HG02884 (cell line): ENCODE results near the gene DYNLT4.
"Not testable (repeated sequence)": the region's sequence is repeated elsewhere in the genome, so short reads cannot be mapped to it uniquely, and the experiment has no call there.

Experiments used
- ATAC-seq: cut with Tn5 transposase; IDR thresholded peaks from one replicate; pipeline ENCODE4 v1.9.1; 2021; ENCODE audit warnings: mild to moderate bottlenecking, moderate library complexity; ENCODE audit not compliant: unreplicated experiment

The DYNLT4 gene

DNA sequence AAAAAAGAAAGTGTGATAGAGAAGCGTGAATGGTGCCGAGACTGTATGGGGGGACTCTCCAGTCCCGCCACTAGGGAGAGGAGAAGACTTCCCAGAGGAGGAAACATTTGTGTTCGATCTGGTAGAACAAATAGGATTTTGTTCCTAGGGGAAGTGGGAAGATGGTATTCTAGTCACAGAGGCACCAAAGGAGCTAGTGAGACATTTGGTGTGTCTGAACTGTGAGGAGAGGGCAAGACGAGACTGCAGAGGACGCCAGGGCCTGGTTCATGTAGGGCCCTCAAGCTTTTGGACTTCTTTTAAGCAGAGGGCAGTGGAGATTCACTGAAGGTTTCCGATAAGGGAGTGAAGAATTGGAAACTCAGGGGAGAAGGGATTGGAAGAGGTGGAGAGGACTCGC is 4.1 kb upstream of the DYNLT4 start:
- no peak for ATAC-seq

DNA sequence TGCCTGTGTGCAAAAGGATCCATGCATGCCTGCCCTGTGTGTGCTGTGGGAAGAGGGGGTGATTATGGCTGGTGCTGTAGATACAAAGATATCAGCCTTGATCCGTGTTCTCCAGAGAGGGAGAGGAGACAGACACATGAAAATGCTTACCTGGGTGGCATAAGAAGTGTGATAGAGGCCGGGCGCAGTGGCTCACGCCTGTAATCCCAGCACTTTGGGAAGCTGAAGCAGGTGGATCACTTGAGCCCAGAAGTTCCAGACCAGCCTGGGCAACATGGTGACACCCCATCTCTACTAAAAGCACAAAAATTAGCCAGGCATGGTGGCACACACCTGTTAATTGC is 3.6 kb upstream of the DYNLT4 start:
- not testable (repeated sequence) for ATAC-seq

DNA sequence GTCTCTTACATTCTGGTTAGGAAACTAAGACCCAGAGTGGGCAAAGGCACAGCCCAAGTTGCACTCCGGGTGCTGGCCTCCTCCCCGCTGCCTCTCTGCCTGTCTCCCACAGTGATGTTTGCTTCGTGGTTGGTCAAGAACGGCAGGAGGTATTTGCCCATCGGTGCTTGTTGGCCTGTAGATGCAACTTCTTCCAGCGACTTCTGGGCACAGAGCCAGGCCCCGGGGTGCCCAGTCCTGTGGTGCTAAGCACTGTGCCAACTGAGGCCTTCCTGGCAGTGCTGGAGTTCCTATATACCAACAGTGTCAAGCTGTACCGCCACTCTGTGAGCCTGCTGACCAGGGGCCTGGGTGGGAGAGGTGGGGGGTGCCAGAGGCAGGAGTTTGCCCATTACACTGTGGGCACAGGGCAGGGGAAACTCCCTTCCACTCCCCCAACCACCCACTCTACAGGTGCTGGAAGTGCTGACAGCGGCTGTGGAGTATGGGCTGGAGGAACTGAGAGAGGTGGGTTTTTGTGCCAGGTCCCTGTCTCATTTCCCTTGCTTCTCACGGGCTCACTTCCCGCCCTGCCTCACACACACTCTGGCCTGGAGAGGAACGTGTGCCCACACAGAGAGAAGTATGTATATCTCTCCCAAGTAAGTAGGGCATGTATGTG is 3.1 kb upstream of the DYNLT4 start:
- ATAC-seq: no peak

DNA sequence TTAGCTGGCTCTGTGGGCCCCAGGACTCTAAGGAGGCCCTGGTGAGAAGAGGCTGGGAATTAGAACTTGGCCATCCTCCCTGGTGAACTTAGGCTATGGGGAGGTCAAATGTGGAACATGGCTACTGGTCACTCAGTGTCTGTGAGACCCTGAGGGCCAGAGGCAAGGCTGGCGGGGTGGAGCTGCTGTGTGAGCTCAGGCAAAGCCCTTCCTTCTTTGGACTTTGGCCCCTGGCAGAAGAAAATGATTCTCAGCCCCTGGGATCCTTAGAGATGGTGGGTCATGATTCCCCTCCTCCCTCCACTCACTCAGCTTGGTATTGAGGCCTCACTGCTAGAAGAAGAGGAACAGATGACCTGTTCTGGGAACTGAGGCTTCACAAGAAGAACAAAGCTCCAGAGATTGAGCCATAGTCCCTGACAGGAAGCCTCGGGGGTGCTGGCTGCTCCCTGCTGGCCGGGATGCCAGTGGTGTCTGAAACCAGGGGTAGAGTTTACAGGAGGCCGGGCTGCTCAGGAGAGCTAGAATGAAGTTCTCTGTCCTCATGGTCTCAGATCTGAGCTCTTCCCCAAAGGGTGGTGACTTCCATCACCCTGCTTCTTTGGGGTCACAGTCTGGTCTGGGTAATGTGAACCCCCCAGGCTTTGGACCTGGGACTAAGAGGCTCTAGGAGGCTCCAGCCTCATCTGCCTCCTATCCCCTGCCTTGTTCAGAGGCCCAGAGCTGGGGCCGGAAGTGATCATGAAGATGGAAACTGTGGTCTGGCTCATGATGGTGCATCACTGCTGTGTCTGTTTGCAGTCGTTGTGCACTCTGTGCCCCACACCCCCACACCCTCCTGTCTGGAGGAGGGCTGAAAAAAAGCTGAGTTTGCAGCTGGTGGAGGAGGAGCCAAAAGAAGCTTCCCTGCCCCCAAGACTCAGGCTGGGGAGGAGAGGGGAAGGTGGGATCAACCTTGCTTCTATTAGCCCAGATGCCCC is 2.1 kb upstream of the DYNLT4 start:
- no peak for ATAC-seq

DNA sequence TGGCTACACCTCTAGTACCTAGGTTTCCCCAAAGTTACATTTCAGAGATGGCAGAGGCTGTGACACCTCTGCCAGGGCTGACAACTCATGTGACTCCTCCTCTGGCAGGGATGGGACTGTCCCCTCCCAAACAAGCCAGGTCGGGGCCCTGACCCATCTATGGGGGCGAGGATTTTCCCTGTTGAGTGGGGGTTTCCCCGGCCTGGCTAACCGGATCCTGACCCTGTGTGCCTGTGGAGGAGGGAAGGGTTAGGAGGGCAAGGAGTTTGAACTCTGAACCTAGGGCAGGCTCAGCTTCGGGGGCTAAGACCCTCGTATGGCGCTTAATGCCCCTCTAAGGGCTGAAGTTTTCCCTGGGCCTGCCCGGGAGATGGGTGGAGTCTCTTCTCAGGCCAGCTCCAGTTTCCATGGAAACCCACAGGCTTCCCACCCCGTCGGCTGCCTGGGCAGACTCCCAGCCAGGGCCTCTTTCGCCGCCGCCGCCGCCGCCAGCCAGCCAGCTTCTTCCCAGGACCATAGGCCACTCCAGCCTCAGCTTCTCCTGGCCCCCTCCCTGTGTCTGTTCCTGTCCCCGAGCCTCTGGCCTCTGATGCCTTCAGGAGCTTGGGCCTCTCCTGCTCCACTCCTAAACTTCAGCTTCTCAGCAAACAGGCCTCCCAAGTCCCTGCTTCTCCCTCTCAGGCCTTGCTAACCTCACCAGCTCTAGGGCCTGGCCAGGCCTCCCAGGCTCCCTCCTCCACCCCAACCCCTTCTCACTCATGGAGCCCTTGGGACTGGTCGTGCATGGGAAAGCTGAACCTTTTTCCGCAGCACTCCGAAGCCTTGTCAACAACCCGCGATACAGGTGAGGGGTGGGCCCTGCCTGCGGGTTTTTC is 1.1 kb upstream of the DYNLT4 start, which contains the start of gene BTBD19:
Gene BTBD19, plus strand, starts transcription at position 461 of the 875 bp plus-strand sequence. Its CDS starts 298 bp downstream, at position 759.
- ATAC-seq: no peak

DNA sequence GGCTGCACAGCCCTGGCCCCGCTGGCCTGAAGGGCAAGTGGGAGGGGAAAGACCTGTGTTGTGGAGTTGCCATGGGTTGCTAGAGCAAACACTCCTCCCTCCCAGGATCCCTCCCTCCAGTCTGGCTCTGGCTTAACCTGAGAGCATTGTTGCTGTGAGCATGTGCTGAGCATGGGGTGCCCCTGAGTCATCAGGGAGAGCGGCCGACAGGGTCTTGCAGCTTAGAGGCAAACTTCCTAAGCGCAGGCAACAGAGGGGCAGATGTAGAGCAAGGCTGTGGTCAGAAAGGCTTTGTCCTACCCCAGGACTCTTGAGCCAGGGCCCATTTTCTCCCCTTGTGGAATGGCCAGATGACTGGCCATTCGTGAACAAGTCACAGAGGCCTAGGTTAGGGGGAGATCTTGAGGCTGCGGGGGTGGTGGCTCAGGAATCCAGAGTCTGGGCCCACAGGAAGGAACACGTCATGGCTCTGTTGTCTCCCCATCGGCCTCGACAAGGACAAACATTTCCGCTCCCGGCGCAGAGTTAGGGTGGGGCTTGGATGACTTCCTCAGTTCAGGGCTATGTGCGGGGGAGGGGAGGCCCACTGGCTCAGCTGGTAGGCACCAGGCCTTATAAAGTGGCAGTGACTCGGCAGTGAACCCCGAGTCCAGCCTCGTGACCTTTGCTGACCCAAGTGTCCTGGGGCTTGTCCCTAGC is 362 bp upstream of the DYNLT4 start:
- ATAC-seq: no peak

DNA sequence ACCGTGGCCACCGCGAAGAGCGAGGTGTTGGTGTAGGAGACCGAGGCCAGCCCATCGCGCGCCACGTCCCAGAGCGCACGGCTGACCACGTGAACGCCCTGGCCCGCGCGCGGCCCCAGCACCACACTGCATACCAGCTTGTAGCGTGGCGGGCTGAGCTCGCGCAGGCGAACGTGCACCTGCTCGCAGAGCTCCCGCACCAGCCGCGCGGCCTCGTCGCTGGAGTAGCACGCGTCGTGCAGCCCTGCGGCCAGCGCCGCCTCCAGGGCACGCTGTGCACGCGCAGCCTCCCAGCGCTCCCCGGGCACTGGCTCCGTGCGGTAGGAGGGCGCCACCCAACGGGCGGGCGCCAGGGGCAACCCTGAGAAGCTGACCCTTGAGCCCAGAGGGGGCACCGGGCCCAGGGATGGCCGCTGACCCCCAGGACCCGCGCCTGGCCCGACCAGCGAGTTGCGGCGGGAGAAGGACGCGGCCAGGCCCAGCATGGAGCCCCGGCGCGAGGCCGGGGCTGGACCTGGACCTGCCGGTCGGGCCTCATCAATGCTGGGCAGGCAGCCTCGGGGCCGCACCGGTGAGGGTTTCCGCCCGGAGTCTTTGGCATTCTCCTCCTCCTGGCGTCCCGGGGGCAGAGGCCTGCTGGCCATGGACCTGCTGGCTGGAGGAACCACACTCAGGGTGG is 987 bp downstream of the DYNLT4 start:
- ATAC-seq: no peak

DNA sequence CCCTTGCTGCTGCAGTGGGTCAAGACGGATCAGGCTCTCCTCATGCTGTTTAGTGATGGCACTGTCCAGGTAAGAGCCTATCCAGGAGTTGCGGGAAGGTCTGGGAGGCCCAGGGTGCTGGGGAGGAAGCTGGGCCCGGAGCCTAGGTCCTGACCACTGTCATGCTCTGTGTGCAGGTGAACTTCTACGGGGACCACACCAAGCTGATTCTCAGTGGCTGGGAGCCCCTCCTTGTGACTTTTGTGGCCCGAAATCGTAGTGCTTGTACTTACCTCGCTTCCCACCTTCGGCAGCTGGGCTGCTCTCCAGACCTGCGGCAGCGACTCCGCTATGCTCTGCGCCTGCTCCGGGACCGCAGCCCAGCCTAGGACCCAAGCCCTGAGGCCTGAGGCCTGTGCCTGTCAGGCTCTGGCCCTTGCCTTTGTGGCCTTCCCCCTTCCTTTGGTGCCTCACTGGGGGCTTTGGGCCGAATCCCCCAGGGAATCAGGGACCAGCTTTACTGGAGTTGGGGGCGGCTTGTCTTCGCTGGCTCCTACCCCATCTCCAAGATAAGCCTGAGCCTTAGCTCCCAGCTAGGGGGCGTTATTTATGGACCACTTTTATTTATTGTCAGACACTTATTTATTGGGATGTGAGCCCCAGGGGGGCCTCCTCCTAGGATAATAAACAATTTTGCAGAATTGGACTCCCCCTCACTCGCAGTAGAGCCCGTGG is 1.7 kb downstream of the DYNLT4 start:
- no peak for ATAC-seq

DNA sequence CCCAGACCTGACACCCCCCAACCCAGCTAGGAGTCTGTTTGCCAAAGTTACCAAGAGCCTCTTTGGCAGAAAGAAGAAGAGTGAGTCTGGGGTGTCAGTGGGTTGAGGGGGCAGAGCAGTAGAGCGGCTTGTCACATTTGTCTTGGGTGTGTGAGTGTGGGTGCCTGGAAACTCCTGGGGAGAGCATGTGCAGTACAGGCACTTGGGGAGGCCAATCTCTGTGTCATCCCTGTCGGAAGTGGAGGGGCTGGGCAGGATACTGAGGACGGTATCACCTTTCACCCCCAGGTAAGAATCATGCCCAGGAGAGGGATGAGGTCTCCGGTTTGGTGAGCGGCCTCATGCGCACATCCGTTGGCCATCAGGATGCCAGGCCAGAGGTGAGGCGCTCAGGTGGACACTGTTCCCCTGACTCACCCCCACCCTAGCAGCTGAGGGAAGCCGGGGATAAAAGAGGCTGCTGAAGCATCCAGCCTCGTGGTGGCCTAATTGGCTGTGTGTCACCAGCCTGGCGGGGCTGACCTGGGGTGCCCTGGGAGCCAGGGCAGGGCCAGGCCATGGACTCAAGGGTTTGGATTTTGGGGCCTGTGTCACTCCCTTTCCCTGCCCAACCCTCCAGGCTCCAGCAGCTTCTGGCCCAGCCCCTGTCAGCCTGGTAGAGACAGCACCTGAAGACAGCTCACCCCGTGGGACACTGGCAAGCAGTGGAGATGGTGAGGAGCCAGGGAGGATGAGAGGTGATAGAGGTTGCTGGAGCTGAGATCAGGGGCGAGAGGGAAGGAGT is 3.6 kb downstream of the DYNLT4 start:
- no peak for ATAC-seq

DNA sequence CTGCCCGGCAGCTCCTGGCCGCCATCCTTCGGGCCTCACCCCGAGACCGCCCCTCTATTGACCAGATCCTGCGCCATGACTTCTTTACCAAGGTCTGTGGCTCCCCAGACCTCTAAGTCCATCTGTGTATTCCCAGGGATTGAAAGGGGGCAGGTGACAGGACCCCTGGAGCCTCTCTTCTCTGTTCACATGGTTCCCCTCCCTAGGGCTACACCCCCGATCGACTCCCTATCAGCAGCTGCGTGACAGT is 4.2 kb downstream of the DYNLT4 start:
- ATAC-seq: no peak

DNA sequence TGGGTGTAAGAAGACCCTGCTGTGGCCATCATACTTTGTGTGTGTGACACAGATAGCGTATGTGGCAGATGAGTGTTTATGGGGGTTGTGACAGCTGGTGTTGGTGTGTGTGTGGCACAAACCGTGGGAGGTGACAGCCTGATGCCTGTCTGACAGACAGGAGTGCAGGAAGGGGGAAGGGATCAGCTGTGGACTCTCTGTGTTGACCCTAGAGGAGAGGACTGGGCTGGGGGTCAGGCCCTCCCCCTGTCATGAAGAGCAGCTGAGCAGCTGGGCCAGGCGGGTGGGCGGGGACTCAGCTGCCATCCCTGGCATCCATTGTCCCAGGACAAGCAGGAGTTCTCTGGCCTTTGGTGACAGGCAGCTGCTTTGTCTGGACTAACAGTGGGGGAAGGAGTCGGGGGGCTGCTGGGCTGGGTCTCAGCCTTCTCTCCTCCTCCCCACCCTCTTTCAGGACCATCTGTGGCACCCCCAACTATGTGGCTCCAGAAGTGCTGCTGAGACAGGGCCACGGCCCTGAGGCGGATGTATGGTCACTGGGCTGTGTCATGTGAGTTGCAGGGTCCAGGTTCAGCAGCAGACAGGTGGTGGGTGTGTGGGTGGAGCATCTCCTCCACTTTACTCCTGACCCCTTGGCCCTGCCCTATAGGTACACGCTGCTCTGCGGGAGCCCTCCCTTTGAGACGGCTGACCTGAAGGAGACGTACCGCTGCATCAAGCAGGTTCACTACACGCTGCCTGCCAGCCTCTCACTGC is 4.7 kb downstream of the DYNLT4 start:
- no peak for ATAC-seq

DNA sequence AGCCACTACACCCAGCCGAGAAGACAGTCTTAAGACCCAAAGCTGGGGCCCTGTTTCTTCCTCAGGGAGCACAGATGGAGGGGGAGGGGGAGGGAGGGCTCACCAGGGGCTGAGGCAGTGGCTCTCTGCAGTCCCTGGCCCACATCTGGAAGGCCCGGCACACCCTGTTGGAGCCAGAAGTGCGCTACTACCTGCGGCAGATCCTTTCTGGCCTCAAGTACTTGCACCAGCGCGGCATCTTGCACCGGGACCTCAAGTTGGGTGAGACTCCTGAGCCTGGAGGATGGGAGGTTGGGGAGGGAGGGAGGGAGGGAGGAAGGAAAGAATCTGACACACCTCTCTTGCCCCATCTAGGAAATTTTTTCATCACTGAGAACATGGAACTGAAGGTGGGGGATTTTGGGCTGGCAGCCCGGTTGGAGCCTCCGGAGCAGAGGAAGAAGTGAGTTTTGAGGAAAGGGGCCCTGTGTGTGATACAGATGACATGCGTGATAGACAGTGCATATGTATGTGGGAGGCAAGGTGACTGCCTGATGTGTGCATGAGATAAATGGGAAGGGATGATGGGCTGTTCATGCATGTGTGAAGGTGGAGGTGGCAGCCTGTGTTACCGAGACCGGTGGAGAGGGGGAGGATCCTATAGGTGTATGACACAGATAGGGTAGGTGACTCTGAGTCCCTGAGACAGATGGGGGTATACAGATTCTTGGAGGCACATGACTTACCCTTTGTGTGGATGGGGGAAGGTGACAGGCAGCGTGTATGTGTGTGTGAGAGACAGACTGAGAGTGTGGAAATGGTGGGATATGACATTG is 5.5 kb downstream of the DYNLT4 start:
- no peak for ATAC-seq

DNA sequence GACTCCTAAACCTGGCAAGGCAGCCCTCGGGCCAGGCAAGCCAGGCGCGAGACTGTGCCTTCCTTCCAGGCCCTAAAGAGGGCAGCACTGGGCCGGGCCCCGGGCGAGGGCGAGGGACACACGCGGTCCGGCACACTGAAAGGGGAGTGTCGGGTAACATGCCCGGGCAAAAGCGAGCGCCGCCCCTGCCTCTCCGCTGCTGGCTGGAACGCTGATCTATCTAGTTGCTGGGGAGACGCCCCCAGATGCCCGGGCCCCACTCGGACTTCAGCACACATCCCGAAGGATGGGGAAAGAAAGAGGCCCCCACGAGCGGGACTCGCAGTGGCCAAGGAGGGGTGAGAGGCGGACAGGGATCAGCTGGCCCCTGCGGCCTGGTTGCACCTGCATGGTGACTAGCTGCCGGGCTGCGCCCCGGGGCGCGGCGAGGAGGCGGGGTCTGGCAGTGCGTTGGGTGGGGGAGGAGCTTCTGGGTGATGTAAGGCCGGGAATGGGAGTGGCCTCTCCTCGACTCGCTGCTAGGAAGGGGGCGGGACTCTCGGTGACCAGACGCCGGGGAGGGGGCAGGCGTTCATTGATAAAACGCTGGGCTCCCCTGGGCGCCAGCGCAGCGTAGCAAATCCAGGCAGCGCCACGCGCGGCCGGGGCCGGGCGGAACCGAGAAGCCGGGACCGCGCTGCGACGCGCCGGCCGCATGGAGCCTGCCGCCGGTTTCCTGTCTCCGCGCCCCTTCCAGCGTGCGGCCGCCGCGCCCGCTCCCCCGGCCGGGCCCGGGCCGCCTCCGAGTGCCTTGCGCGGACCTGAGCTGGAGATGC is 7.2 kb downstream of the DYNLT4 start, which contains the start of gene PLK3:
Gene PLK3, plus strand, starts transcription at position 608 of the 815 bp plus-strand sequence. Its CDS starts 87 bp downstream, at position 695.
- peak; percentile 83 for ATAC-seq

DNA sequence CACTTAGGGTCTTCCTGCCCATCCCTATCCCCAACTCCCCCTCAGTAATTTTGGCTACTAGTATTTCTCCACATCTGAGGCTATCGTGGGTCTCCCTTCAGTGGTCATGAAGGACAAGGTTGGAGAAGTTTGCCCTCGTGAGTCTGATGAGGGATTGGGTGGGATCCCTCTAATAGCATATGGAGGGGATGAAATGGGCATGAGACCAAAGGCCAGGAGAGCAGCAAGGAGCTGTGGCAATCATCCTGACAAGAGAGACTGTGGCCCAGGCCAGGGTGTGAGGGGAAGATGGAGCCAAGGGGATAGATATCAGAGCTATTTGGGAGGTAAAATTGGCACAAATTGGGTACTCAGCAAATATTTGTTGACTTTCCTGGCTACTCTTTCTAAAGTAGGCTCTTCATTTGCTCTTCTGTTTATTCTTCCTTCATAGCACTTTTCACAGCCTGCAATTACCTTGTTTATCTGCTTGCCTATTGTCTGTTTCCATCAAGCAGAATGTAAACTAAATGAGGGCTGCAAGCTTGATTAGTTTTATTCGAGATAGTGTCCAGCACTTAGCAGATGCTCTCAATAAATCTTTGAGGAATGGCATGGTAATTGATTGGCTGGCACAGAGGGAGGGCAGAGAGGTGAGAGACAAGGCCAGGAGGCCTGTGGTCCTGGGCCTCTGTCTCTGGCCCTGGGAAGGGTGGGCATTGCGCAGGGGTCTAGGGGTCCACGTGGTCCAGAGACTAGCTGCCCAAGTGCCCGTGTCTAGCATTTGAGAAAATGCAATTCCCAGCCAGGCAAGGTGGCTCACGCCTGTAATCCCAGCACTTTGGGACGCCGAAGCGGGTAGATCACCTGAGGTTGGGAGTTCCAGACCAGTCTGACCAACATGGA is 8.4 kb downstream of the DYNLT4 start:
- ATAC-seq: no peak

DNA sequence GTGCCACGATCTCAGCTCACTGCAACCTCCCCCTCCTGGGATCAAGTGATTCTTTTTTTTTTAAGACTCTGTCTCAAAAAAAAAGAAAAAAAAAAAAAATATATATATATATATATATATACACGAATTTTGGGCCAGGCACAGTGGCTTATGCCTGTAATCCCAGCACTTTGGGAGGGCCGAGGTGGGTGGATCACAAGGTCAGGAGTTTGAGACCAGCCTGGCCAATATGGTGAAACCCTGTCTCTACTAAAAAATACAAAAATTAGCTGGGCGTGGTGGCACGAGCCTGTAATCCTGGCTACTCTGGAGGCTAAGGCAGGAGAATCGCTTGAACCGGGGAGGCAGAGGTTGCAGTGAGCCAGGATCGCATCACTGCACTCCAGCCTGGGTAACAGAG is 9.3 kb downstream of the DYNLT4 start:
- ATAC-seq: not testable (repeated sequence)
